Neural cell (in vitro differentiated cells): ENCODE results near the gene RAB3D. TPM values are rescaled to one million over a fixed set of nuclear protein-coding genes. Genes with fewer than 3 reads are reported as not detected.

ENCODE experiments used
- H2AFZ ChIP-seq: fragments of 200-600, 300-800 bp; sonication (generic), shearing (Covaris generic); 2 replicates; pipeline ENCODE4 v1.6.0; 2014; ENCODE audit warnings: low read depth, mild to moderate bottlenecking, antibody characterized with exemption, low read length, moderate library complexity
- H3F3A ChIP-seq: fragments of 200-600 bp; shearing (Covaris generic); 2 replicates; pipeline ENCODE4 v1.6.1; 2016; ENCODE audit warnings: mild to moderate bottlenecking, moderate library complexity, mixed read lengths, antibody characterized with exemption, low read length; ENCODE audit not compliant: insufficient read depth, poor library complexity, severe bottlenecking
- H3K27ac ChIP-seq: fragments of 200-600, 300-800 bp; sonication (generic), shearing (Covaris generic); 2 replicates; pipeline ENCODE4 v1.5.1; 2014; ENCODE audit warnings: mild to moderate bottlenecking, low read length, moderate library complexity
- H3K27me3 ChIP-seq: fragments of 300-800, 200-600 bp; sonication (generic), shearing (Covaris generic); 2 replicates; pipeline ENCODE4 v1.6.0; 2014; ENCODE audit warnings: mild to moderate bottlenecking, low read depth, low read length, moderate library complexity; ENCODE audit not compliant: insufficient read depth
- H3K36me3 ChIP-seq: fragments of 300-800, 200-600 bp; sonication (generic), shearing (Covaris generic); 2 replicates; pipeline ENCODE4 v1.5.1; 2014; ENCODE audit warnings: mild to moderate bottlenecking, antibody characterized with exemption, low read length, moderate library complexity; ENCODE audit not compliant: insufficient read depth
- H3K4me2 ChIP-seq: fragments of 300-800, 200-600 bp; sonication (generic), shearing (Covaris generic); 2 replicates; pipeline ENCODE4 v1.6.0; 2014; ENCODE audit warnings: mild to moderate bottlenecking, low read length
- H3K4me3 ChIP-seq: fragments of 300-800, 200-600 bp; sonication (generic), shearing (Covaris generic); 2 replicates; pipeline ENCODE4 v1.5.1; 2014; ENCODE audit warnings: mild to moderate bottlenecking, low read length, moderate library complexity
- H3K79me2 ChIP-seq: fragments of 200-600 bp; shearing (Covaris generic); replicated peaks from 2 replicates; pipeline ENCODE4 v1.6.0; 2014; ENCODE audit warnings: mild to moderate bottlenecking, low read length, moderate library complexity; ENCODE audit not compliant: insufficient read depth
- H3K9ac ChIP-seq: fragments of 300-800, 200-600 bp; sonication (generic), shearing (Covaris generic); 2 replicates; pipeline ENCODE4 v1.6.1; 2016; ENCODE audit warnings: mild to moderate bottlenecking, low read length, mixed read lengths
- H3K9me2 ChIP-seq: fragments of 200-600 bp; shearing (Covaris generic); 2 replicates; pipeline ENCODE4 v1.6.1; 2016; ENCODE audit warnings: mild to moderate bottlenecking, low read length, mixed read lengths; ENCODE audit not compliant: insufficient read depth
- H3K9me3 ChIP-seq: fragments of 200-600, 300-800 bp; sonication (generic), shearing (Covaris generic); 2 replicates; pipeline ENCODE4 v1.6.1; 2016; ENCODE audit warnings: mild to moderate bottlenecking, mixed run types, low read length, moderate library complexity, mixed read lengths
- H4K20me1 ChIP-seq: fragments of 200-600 bp; shearing (Covaris generic); 2 replicates; pipeline ENCODE4 v1.6.1; 2016; ENCODE audit warnings: mild to moderate bottlenecking, mixed run types; ENCODE audit not compliant: insufficient read depth
- EP300 ChIP-seq: fragments of 450-650 bp; conservative IDR thresholded peaks from 2 replicates; pipeline ENCODE4 v1.6.1; 2014; ENCODE audit warnings: antibody characterized with exemption, mild to moderate bottlenecking, moderate library complexity; ENCODE audit not compliant: poor library complexity, severe bottlenecking
- EZH2 ChIP-seq: fragments of 200-600, 300-800 bp; shearing (Covaris generic), sonication (generic); IDR thresholded peaks from 2 replicates; pipeline ENCODE4 v1.6.1; 2014; ENCODE audit warnings: antibody characterized with exemption, low read length, borderline replicate concordance, mild to moderate bottlenecking; ENCODE audit not compliant: insufficient read depth, poor library complexity, severe bottlenecking
- MXI1 ChIP-seq: fragments of 450-650 bp; conservative IDR thresholded peaks from 2 replicates; pipeline ENCODE4 v1.6.1; 2014; ENCODE audit warnings: antibody characterized with exemption, mild to moderate bottlenecking; ENCODE audit not compliant: poor library complexity, severe bottlenecking
- POLR2AphosphoS5 ChIP-seq: IDR thresholded peaks from 2 replicates; pipeline ENCODE4 v1.6.1; 2012
- RAD21 ChIP-seq: fragments of 450-650 bp; conservative IDR thresholded peaks from 2 replicates; pipeline ENCODE4 v1.6.1; 2014; ENCODE audit warnings: antibody characterized with exemption, mild to moderate bottlenecking, moderate library complexity
- REST ChIP-seq: IDR thresholded peaks from 2 replicates; pipeline ENCODE4 v1.6.1; 2012; ENCODE audit warnings: borderline replicate concordance
- SMC3 ChIP-seq: fragments of 450-650 bp; conservative IDR thresholded peaks from 2 replicates; pipeline ENCODE4 v1.6.1; 2014; ENCODE audit warnings: antibody characterized with exemption, mild to moderate bottlenecking, moderate library complexity; ENCODE audit not compliant: poor library complexity
- TAF1 ChIP-seq: IDR thresholded peaks from 2 replicates; pipeline ENCODE4 v1.6.1; 2012; ENCODE audit warnings: low read depth
- polyA plus RNA-seq: library from polyadenylated mRNA; depleted of rRNA; stranded (reverse); fragments of >200 nt; gene quantifications from 2 replicates; pipeline ENCODE4 v1.2.3, GENCODE V29; 2014
- TF ChIP-seq, protein P1 (sequence below): fragments of 450-650 bp; IDR thresholded peaks from 2 replicates; pipeline ENCODE4 v1.5.1; 2014; ENCODE audit warnings: antibody characterized with exemption, mild to moderate bottlenecking, moderate library complexity; ENCODE audit not compliant: poor library complexity, severe bottlenecking

Gene RAB3D
- polyA plus RNA-seq, 1 donor from 2014 or later, result 19.3 TPM

- Histone ChIP-seq H4K20me1 (no peaks in the 10 kb centered on the region), H2AFZ (no peak overlapping the region), H3K4me3 (no peak overlapping the region), H3K79me2 (no peaks in the 10 kb centered on the region), H3K36me3 (no peaks in the 10 kb centered on the region), H3K9me3 (no peaks in the 10 kb centered on the region), H3K9me2 (no peaks in the 10 kb centered on the region), H3K9ac (no peak overlapping the region), H3K4me2 (no peak overlapping the region), H3K27me3 (no peaks in the 10 kb centered on the region), H3K27ac (no peak overlapping the region), H3F3A (no peaks in the 10 kb centered on the region)
- TF ChIP-seq, protein P1, sequence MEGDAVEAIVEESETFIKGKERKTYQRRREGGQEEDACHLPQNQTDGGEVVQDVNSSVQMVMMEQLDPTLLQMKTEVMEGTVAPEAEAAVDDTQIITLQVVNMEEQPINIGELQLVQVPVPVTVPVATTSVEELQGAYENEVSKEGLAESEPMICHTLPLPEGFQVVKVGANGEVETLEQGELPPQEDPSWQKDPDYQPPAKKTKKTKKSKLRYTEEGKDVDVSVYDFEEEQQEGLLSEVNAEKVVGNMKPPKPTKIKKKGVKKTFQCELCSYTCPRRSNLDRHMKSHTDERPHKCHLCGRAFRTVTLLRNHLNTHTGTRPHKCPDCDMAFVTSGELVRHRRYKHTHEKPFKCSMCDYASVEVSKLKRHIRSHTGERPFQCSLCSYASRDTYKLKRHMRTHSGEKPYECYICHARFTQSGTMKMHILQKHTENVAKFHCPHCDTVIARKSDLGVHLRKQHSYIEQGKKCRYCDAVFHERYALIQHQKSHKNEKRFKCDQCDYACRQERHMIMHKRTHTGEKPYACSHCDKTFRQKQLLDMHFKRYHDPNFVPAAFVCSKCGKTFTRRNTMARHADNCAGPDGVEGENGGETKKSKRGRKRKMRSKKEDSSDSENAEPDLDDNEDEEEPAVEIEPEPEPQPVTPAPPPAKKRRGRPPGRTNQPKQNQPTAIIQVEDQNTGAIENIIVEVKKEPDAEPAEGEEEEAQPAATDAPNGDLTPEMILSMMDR, result no peak
- no peak for TF ChIP-seq EZH2
- no peak for TF ChIP-seq TAF1
- no peak for TF ChIP-seq RAD21
- TF ChIP-seq REST, result no peak
- no peak for TF ChIP-seq EP300
- no peak for TF ChIP-seq MXI1
- TF ChIP-seq SMC3, result no peak
- TF ChIP-seq POLR2AphosphoS5, result no peak
Measured at GRCh38 chr19:11324079-11324661, 15.3 kb downstream of the RAB3D start.

- TF ChIP-seq EZH2, result no peak
- TF ChIP-seq POLR2AphosphoS5, result no peak
- TF ChIP-seq RAD21, result no peak
- TF ChIP-seq MXI1, result no peak
- TF ChIP-seq, protein P1, result no peak
- no peak for TF ChIP-seq TAF1
- no peak for TF ChIP-seq EP300
- no peak for TF ChIP-seq SMC3
- no peak for TF ChIP-seq REST
- Histone ChIP-seq H4K20me1 (no peaks in the 10 kb centered on the region), H3K9me3 (no peaks in the 10 kb centered on the region), H3K79me2 (no peaks in the 10 kb centered on the region), H3K9me2 (no peaks in the 10 kb centered on the region), H3K4me3 (no peak overlapping the region), H3F3A (no peaks in the 10 kb centered on the region), H3K4me2 (no peak overlapping the region), H3K27ac (no peak overlapping the region), H3K9ac (no peak overlapping the region), H3K36me3 (no peaks in the 10 kb centered on the region), H3K27me3 (no peaks in the 10 kb centered on the region), H2AFZ (no peak overlapping the region)
Measured at GRCh38 chr19:11323601-11324078, 15.8 kb downstream of the RAB3D start.
